ENCODE measurements around the gene CLCN2.

The CLCN2 gene

DNA sequence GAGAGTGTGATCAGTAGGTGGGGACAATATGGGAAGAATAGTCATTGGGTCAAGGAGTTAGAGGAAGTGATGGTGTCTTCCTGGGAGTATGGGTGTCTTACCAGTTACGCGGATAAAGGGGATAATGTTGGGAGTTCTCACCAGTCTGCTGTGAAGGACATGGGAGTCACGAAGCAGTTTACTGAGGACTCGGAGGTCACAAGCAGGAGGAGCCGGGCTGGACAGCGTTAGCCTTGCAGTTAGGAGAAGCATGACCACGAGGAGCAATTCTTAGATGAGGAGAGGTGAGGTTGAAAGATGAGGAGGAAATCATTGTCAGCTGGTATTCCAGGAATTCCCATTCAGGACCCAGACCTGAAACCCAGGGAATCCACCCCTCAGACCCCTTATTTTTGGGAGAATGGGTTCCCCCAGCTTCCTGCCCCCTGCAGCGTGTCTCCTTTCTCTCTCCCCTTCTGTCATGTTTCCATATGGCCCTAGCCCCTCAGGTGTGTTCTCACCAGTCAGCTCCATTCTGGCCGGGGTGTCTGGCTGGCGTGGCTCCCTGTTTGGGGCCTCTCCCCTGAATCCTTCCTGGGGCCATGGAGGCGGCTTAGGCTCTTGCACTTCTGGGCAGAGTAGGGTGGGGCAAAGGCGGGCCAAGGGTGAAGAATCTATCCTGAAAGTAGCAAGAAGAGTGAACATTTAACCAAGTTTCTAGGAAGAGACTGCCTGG is 14.5 kb upstream of the CLCN2 start:
- Histone ChIP-seq H3K36me3 (ENCODE audit: insufficient read depth, low read length) (no peaks in the 10 kb centered on the region), H3K9me2 (ENCODE audit: low read depth, low read length) (no peaks in the 10 kb centered on the region), H3K4me3 (ENCODE audit: low read depth, low read length, poor library complexity, severe bottlenecking) (no peak overlapping the region), H3F3A (ENCODE audit: insufficient read depth, low read length) (no peaks in the 10 kb centered on the region), H2AFZ (ENCODE audit: low read length) (no peak overlapping the region), H4K20me1 (ENCODE audit: insufficient read depth, low read length) (no peaks in the 10 kb centered on the region), H3K79me2 (ENCODE audit: insufficient read depth, low read length) (no peaks in the 10 kb centered on the region), H3K4me2 (ENCODE audit: low read length) (no peak overlapping the region), H3K27me3 (ENCODE audit: insufficient read depth, low read length) (peaks cover 7% of the 10 kb centered on the region; the same call in 1 of the 2 replicates), H3K27ac (ENCODE audit: low read depth, low read length, poor library complexity, severe bottlenecking) (no peak overlapping the region), H3K9ac (ENCODE audit: low read length) (no peak overlapping the region), H3K9me3 (ENCODE audit: low read length) (no peaks in the 10 kb centered on the region), H3K4me1 (ENCODE audit: insufficient read depth, low read length, severe bottlenecking) (no peaks in the 10 kb centered on the region)
- TF ChIP-seq, protein P1, sequence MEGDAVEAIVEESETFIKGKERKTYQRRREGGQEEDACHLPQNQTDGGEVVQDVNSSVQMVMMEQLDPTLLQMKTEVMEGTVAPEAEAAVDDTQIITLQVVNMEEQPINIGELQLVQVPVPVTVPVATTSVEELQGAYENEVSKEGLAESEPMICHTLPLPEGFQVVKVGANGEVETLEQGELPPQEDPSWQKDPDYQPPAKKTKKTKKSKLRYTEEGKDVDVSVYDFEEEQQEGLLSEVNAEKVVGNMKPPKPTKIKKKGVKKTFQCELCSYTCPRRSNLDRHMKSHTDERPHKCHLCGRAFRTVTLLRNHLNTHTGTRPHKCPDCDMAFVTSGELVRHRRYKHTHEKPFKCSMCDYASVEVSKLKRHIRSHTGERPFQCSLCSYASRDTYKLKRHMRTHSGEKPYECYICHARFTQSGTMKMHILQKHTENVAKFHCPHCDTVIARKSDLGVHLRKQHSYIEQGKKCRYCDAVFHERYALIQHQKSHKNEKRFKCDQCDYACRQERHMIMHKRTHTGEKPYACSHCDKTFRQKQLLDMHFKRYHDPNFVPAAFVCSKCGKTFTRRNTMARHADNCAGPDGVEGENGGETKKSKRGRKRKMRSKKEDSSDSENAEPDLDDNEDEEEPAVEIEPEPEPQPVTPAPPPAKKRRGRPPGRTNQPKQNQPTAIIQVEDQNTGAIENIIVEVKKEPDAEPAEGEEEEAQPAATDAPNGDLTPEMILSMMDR (IDR thresholded peaks at IDR 0.05; ENCODE audit: low read length) = no peak
- no peak for TF ChIP-seq EZH2 (IDR thresholded peaks at IDR 0.05; ENCODE audit: borderline replicate concordance, low read length)

DNA sequence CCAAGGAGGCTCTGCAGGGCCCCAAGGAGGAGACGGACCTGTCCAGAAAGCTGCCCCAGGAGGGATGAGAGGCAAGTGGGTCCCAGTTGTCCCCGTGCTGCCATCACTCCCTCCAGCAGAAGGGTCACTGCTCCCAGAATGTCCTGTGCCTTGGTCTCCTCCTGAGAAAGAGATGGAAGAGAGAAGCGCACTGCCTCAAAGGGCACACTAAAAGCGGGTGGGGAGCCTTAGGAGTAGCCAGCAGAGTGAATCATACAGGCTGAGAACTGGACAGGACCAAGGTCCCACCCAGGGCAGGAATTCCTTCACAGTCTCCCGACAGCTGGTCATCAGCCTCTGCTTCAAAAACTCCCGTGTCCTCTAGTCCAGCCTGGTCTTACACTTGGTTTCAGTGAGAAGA is 12.0 kb upstream of the CLCN2 start:
- Histone ChIP-seq H3K27me3 (ENCODE audit: insufficient read depth, low read length) (peaks cover under 1% of the 10 kb centered on the region; the same call in 1 of the 2 replicates), H3K36me3 (ENCODE audit: insufficient read depth, low read length) (peaks cover 13% of the 10 kb centered on the region), H3K27ac (ENCODE audit: low read depth, low read length, poor library complexity, severe bottlenecking) (no peak overlapping the region), H3K4me1 (ENCODE audit: insufficient read depth, low read length, severe bottlenecking) (no peaks in the 10 kb centered on the region), H3K9me2 (ENCODE audit: low read depth, low read length) (no peaks in the 10 kb centered on the region), H4K20me1 (ENCODE audit: insufficient read depth, low read length) (no peaks in the 10 kb centered on the region), H3K4me3 (ENCODE audit: low read depth, low read length, poor library complexity, severe bottlenecking) (no peak overlapping the region), H2AFZ (ENCODE audit: low read length) (no peak overlapping the region), H3K4me2 (ENCODE audit: low read length) (no peak overlapping the region), H3K9ac (ENCODE audit: low read length) (no peak overlapping the region), H3K9me3 (ENCODE audit: low read length) (no peaks in the 10 kb centered on the region), H3F3A (ENCODE audit: insufficient read depth, low read length) (no peaks in the 10 kb centered on the region), H3K79me2 (ENCODE audit: insufficient read depth, low read length) (no peaks in the 10 kb centered on the region)
- TF ChIP-seq EZH2 (IDR thresholded peaks at IDR 0.05; ENCODE audit: borderline replicate concordance, low read length) = no peak
- TF ChIP-seq, protein P1 (IDR thresholded peaks at IDR 0.05; ENCODE audit: low read length) = no peak

DNA sequence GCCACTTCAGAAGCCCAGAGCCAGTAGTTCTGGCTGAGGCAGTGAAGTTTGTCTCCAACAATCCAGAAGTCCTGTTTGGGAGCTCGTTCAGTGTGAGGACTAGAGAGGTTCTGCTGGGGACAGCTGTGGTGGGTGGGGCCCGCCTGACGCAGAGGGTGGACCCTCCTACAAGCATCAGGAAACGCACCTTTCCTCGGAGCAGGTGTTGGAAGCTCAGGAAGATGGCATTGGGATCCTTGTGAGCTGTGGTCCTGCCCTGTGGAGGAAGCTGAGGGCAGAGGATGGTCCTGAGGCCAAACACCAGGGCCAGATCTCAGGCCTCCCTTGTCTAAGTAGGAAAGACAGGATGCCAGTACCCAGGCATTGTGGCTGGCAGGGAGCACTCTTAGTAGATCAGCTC is 11.5 kb upstream of the CLCN2 start:
- no peak overlapping the region for H2AFZ ChIP-seq (ENCODE audit: low read length)
- H3K4me3 ChIP-seq (ENCODE audit: low read depth, low read length, poor library complexity, severe bottlenecking) = no peak overlapping the region
- H3K27me3 ChIP-seq (ENCODE audit: insufficient read depth, low read length) = no peaks in the 10 kb centered on the region; the same call in 1 of the 2 replicates
- TF ChIP-seq EZH2 (IDR thresholded peaks at IDR 0.05; ENCODE audit: borderline replicate concordance, low read length) = no peak
- TF ChIP-seq, protein P1 (IDR thresholded peaks at IDR 0.05; ENCODE audit: low read length) = no peak
- H3K27ac ChIP-seq (ENCODE audit: low read depth, low read length, poor library complexity, severe bottlenecking) = no peak overlapping the region
- no peaks in the 10 kb centered on the region for H3K9me3 ChIP-seq (ENCODE audit: low read length)
- H3K4me1 ChIP-seq (ENCODE audit: insufficient read depth, low read length, severe bottlenecking) = no peaks in the 10 kb centered on the region
- H3K9me2 ChIP-seq (ENCODE audit: low read depth, low read length) = no peaks in the 10 kb centered on the region
- no peak overlapping the region for H3K4me2 ChIP-seq (ENCODE audit: low read length)
- no peaks in the 10 kb centered on the region for H4K20me1 ChIP-seq (ENCODE audit: insufficient read depth, low read length)
- H3K9ac ChIP-seq (ENCODE audit: low read length) = no peak overlapping the region
- no peaks in the 10 kb centered on the region for H3F3A ChIP-seq (ENCODE audit: insufficient read depth, low read length)
- no peaks in the 10 kb centered on the region for H3K79me2 ChIP-seq (ENCODE audit: insufficient read depth, low read length)
- H3K36me3 ChIP-seq (ENCODE audit: insufficient read depth, low read length) = peaks cover 18% of the 10 kb centered on the region

Data from OCI-LY1 (cell line).